ENCODE data around the gene NPAS3.

DNA sequence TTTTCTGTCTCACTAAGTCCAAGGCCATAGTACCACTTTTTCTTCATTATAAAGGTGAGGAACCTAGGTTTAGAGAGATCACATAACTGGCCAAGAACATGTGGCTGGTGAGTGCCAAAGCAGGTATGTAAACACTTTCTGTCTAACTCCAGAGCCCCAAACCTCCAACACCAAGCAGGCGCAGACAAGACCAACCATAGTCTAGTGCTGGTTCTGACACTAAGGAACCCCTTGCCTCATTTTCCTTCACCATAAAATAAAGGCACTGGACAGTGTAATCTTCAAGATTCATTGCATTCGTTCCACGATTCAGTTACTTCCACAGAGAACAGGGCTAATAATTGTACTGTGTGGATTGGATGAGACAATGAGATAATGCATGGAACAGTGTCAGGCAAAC is 71.0 kb downstream of the NPAS3 start:
- TF ChIP-seq, protein P1, sequence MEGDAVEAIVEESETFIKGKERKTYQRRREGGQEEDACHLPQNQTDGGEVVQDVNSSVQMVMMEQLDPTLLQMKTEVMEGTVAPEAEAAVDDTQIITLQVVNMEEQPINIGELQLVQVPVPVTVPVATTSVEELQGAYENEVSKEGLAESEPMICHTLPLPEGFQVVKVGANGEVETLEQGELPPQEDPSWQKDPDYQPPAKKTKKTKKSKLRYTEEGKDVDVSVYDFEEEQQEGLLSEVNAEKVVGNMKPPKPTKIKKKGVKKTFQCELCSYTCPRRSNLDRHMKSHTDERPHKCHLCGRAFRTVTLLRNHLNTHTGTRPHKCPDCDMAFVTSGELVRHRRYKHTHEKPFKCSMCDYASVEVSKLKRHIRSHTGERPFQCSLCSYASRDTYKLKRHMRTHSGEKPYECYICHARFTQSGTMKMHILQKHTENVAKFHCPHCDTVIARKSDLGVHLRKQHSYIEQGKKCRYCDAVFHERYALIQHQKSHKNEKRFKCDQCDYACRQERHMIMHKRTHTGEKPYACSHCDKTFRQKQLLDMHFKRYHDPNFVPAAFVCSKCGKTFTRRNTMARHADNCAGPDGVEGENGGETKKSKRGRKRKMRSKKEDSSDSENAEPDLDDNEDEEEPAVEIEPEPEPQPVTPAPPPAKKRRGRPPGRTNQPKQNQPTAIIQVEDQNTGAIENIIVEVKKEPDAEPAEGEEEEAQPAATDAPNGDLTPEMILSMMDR (IDR thresholded peaks at IDR 0.05): no peak
- no peak for TF ChIP-seq POLR2A (IDR thresholded peaks at IDR 0.05)
